Measurements from ENCODE around the gene CD2BP2. TPM values are rescaled to one million over a fixed set of nuclear protein-coding genes. Genes with fewer than 3 reads are reported as not detected.

The CD2BP2 gene
- total and polyA plus RNA-seq, 7 experiments from 2014 or later, result 18.7 to 77.0 (median 40.8) TPM

DNA sequence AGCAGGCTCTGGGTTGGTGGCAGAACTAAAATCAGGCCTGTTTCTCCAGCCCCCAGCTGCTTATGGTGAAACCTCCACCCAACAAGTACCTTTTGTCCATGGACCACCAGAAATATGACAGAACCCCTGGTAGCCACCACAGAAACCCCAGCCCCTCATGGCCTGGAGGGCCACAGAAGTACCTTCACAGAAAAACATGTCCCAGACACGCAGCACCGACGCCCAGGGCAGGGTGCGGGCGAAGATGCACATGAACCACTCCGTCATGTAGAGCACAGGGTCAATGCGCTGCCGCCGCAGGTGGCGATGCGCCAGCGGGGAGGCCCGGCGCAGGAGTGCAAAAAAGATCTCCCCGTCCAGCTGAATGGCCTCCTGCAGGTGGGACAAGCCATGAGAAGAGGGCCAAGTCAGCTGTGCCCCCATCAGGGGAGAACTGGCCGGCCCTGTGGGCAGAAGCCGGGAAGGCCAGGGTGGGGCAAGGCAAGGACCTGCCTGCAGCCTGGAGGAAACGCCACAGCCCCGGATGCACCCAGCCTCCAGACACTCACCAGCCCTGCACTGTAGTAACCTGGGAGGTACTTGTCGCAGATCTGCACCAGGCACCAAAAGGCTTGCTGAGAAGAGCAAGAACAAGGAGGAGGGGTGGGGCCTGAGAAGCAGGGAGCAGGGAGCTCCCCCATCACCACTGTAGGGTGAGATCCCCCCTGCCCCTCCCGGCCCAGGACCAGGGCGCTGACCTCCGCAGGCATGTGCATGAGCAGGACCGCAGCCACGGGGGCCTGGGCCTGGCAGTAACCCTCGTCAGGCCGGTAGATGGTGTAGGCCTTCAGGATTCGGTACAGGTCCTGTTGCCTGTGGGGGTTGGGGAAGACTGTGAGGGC is 4.1 kb upstream of the CD2BP2 start:
- Histone ChIP-seq H3K27me3 (ENCODE audit: control insufficient read depth in 2 of 2, insufficient read depth in 2 of 2, low read length in 2 of 2) (no peaks in the 10 kb centered on the region), H3K36me3 (ENCODE audit: control insufficient read depth in 2 of 3, insufficient read depth in 3 of 3, low read length in 3 of 3) (peaks cover 0 to 47% (median 0%) of the 10 kb centered on the region in 3 experiments), H3K27ac (ENCODE audit: low read depth, low read length) (no peak overlapping the region), H3K9me3 (ENCODE audit: control insufficient read depth in 2 of 3, low read length in 3 of 3) (no peaks in the 10 kb centered on the region), H3K4me1 (ENCODE audit: control insufficient read depth in 2 of 2, insufficient read depth in 2 of 2, low read length in 2 of 2) (peaks cover 10% of the 10 kb centered on the region in 2 donors), H3K4me3 (ENCODE audit: low read length) (no peak overlapping the region)
- Mint-ChIP-seq H3K4me1 (peaks cover 10 to 25% (median 21%) of the 10 kb centered on the region in 7 donors), H3K27me3 (peaks cover 0 to 2% (median 0%) of the 10 kb centered on the region in 5 donors), H3K9me3 (no peaks in the 10 kb centered on the region), H3K36me3 (peaks cover 4 to 30% (median 12%) of the 10 kb centered on the region in 5 donors), H3K27ac (peak overlapping the region in 2 of 9 donors; percentile 43 to 54), H3K4me3 (no peak overlapping the region)
- POLR2A ChIA-PET, result interaction anchor here (0.6 to 2.2 kb wide), 4 partner anchors 11 to 26 kb away, joined by 3 to 10 read pairs (median 4); partner anchors contain the start of genes SEPTIN1 and TBC1D10B
- intact Hi-C loops (cut with micrococcal nuclease), result no loop called here
- ATAC-seq, result no peak
- CTCF ChIA-PET, result interaction anchor here (0.9 kb wide), 1 partner anchor 13 kb away, joined by 3 read pairs; no protein-coding TSS in a partner anchor
- peak in 1 of 9 donors; percentile 8 for DNase-seq

DNA sequence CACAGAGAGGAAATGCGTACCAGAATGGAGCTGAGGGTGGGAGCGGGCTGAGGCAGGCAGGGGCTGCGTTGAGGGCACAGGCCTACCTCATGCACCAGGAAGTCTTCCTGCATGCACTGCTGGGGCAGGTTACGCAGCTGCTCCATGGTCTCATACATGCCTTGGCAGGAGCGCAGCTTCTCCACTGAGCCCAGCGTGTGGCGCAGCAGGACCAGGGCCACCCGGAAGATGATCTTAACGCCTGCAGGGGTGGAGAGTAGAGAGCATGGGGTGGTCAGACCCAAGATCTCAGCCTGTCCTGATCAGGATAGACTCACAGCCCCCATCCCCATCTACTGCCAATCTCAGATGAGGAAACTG is 3.4 kb upstream of the CD2BP2 start:
- CTCF ChIA-PET, result no interaction called here
- Histone ChIP-seq H3K4me3 (ENCODE audit: low read length) (no peak overlapping the region), H3K27me3 (ENCODE audit: control insufficient read depth in 2 of 2, insufficient read depth in 2 of 2, low read length in 2 of 2) (no peaks in the 10 kb centered on the region), H3K4me1 (ENCODE audit: control insufficient read depth in 2 of 2, insufficient read depth in 2 of 2, low read length in 2 of 2) (peaks cover 16% of the 10 kb centered on the region in 2 donors), H3K27ac (ENCODE audit: low read depth, low read length) (no peak overlapping the region), H3K9me3 (ENCODE audit: control insufficient read depth in 2 of 3, low read length in 3 of 3) (no peaks in the 10 kb centered on the region), H3K36me3 (ENCODE audit: control insufficient read depth in 2 of 3, insufficient read depth in 3 of 3, low read length in 3 of 3) (peaks cover 0 to 52% (median 0%) of the 10 kb centered on the region in 3 experiments)
- intact Hi-C loops (cut with micrococcal nuclease), result no loop called here
- Mint-ChIP-seq H3K4me1 (peaks cover 10 to 31% (median 28%) of the 10 kb centered on the region in 7 donors), H3K36me3 (peaks cover 4 to 31% (median 12%) of the 10 kb centered on the region in 5 donors), H3K4me3 (no peak overlapping the region), H3K27ac (peak overlapping the region in 1 of 9 donors; percentile 54), H3K9me3 (no peaks in the 10 kb centered on the region), H3K27me3 (peaks cover 0 to 2% (median 0%) of the 10 kb centered on the region in 5 donors)
- DNase-seq (no peak), ATAC-seq (no peak)
- POLR2A ChIA-PET, result interaction anchor here (0.6 to 2.2 kb wide), 2 partner anchors 24 to 26 kb away, joined by 3 to 10 read pairs; partner anchors contain the start of gene SEPTIN1

DNA sequence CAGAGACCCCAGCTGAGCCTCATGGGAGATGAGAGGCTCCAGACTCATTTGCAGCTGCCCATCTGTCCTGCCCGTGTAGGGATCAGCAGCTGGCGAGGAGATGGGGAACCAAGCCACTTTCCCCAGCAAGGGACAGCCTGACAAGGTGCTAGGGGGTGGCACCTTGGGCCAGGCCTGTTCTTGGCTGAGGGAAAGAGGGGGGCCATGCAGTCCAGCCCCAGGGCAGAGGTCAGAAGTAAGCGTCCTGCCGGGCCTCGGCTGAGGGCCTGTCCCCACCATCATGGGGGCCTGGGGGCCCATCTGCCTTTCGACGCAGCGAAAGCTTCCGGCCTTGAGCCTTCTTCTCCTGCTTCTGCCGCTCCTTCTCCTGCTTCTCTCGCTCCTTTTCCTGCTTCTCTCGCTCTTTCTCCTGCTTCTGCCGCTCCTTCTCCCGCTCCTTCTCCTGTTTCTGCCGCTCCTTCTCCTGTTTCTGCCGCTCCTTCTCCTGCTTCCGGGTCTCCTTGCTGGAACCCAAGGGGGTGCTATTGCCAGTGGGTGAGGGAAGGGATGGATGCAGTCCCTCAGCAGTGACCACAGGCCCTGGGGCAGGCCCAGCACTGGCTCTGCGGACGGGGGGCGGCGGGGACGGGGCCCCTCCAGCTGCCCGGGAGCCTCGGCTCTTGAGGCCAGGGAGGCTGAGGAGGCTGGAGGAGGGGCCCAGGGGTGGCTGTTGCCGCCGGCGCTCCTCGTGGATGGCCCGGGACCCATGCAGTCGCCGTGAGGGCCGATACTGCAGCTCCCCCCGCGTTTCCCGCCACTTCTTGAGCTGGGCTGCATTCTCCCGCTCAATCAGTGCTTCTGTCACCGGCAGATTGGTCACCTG is 2.8 kb upstream of the CD2BP2 start:
- ATAC-seq (no peak), DNase-seq (peak in 1 of 9 donors; percentile 2)
- peaks cover 0 to 2% (median 0%) of the 10 kb centered on the region in 5 donors for H3K27me3 Mint-ChIP-seq
- Histone ChIP-seq H3K4me3 (ENCODE audit: low read length) (no peak overlapping the region), H3K27me3 (ENCODE audit: control insufficient read depth in 2 of 2, insufficient read depth in 2 of 2, low read length in 2 of 2) (no peaks in the 10 kb centered on the region), H3K9me3 (ENCODE audit: control insufficient read depth in 2 of 3, low read length in 3 of 3) (no peaks in the 10 kb centered on the region), H3K36me3 (ENCODE audit: control insufficient read depth in 2 of 3, insufficient read depth in 3 of 3, low read length in 3 of 3) (peaks cover 0 to 54% (median 3%) of the 10 kb centered on the region in 3 experiments), H3K27ac (ENCODE audit: low read depth, low read length) (no peak overlapping the region), H3K4me1 (ENCODE audit: control insufficient read depth in 2 of 2, insufficient read depth in 2 of 2, low read length in 2 of 2) (peaks cover 16 to 18% of the 10 kb centered on the region in 2 donors)
- ChIA-PET CTCF (no interaction called here), POLR2A (interaction anchor here (1.0 to 4.9 kb wide), 4 partner anchors 11 to 24 kb away, joined by 4 to 22 read pairs (median 8); partner anchors contain the start of genes SEPTIN1 and TBC1D10B)
- intact Hi-C loops (cut with micrococcal nuclease), result no loop called here
- peaks cover 10 to 36% (median 27%) of the 10 kb centered on the region in 7 donors for H3K4me1 Mint-ChIP-seq
- no peak overlapping the region for H3K4me3 Mint-ChIP-seq
- H3K9me3 Mint-ChIP-seq, result no peaks in the 10 kb centered on the region
- H3K36me3 Mint-ChIP-seq, result peaks cover 4 to 30% (median 6%) of the 10 kb centered on the region in 5 donors
- H3K27ac Mint-ChIP-seq, result peak overlapping the region in 3 of 9 donors; percentile 61 to 98 (median 70)

DNA sequence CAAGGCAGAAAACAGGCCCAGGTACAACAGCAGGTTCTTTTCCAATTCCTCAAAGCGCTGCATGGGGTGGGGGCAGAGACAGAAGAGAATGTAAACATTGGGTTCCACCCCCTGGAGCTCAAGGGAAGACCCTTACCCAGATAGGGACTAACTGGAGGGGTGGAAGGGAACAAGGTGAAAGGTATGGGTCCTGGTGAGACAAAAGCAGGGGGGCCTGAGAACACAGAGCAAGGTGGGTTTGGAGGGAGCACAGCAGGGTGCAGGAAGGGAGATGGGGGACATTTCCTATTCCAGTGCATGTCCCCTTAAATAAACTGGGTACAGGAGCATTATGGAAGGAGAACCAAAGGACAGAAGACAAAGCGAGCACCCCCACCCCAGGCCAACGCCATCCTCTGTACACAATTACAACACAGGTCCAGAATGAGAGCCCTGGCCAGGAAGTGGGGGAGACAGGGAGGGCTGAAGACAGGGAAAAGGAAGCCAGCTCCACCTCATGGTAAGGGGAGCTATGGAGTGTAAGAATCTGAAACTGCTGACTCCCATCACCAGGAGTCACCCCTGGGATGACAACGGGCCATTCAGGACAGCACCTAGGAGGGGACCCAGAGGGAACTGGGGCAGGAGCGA is 2.1 kb upstream of the CD2BP2 start:
- Mint-ChIP-seq H3K36me3 (peaks cover under 1 to 28% (median 4%) of the 10 kb centered on the region in 5 donors), H3K9me3 (no peaks in the 10 kb centered on the region), H3K4me1 (peaks cover 10 to 39% (median 25%) of the 10 kb centered on the region in 7 donors), H3K27me3 (peaks cover 0 to 2% (median 0%) of the 10 kb centered on the region in 5 donors), H3K4me3 (no peak overlapping the region), H3K27ac (peak overlapping the region in 7 of 9 donors; percentile 32 to 98 (median 80))
- H3K27ac ChIP-seq (ENCODE audit: low read depth, low read length), result no peak overlapping the region
- no peak for ATAC-seq
- DNase-seq, result peak in 1 of 9 donors; percentile 4
- no peaks in the 10 kb centered on the region for H3K27me3 ChIP-seq (ENCODE audit: control insufficient read depth in 2 of 2, insufficient read depth in 2 of 2, low read length in 2 of 2)
- ChIA-PET POLR2A (interaction anchor here (0.5 to 4.9 kb wide), 6 partner anchors 12 to 771 kb away, joined by 3 to 22 read pairs (median 4); partner anchors contain the start of genes SEPTIN1, TBC1D10B and ZNF771), CTCF (no interaction called here)
- no peak overlapping the region for H3K4me3 ChIP-seq (ENCODE audit: low read length)
- H3K36me3 ChIP-seq (ENCODE audit: control insufficient read depth in 2 of 3, insufficient read depth in 3 of 3, low read length in 3 of 3), result peaks cover 0 to 57% (median 10%) of the 10 kb centered on the region in 3 experiments
- no peaks in the 10 kb centered on the region for H3K9me3 ChIP-seq (ENCODE audit: control insufficient read depth in 2 of 3, low read length in 3 of 3)
- H3K4me1 ChIP-seq (ENCODE audit: control insufficient read depth in 2 of 2, insufficient read depth in 2 of 2, low read length in 2 of 2), result peaks cover 16 to 18% of the 10 kb centered on the region in 2 donors
- intact Hi-C loops (cut with micrococcal nuclease), result no loop called here

DNA sequence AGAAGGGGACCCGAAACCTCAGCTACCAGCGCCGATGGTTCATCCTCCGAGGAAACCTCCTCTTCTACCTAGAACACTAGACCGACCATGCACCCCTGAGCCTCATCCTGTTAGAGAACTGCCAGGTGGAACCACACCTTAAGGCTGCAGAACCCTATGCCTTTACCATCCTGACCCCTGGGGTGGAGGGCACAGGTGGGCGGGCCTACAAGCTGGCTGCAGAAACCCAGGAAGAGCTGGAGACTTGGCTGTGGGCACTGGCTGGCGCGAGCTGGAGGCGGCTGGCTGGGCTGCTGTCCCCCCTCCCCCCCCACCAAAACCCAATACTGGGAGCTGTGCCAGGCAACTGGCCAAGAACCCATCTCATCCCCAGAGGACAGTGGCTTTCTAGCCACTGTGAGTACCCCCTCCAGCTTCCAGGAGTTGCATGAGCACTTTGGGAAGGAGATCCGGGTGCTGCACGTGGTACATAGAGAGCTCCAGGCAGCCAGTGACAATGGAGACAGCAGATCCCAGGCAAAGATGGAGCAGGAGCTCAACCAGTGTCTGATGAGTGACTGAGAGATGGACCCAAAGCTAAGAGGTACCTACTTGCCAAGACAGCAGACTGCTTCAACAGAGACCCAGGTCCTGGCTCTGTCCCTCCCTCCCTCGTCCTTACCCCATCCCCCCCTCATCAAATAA is 1.4 kb upstream of the CD2BP2 start:
- peak overlapping the region; percentile 90 to 100 (median 96) for H3K4me3 Mint-ChIP-seq
- DNase-seq (peak in 3 of 9 donors; percentile 10 to 21 (median 12)), ATAC-seq (no peak)
- H3K4me1 Mint-ChIP-seq, result peaks cover 10 to 39% (median 27%) of the 10 kb centered on the region in 7 donors
- intact Hi-C loops (cut with micrococcal nuclease), result no loop called here
- CTCF ChIA-PET, result no interaction called here
- H3K27me3 ChIP-seq (ENCODE audit: control insufficient read depth in 2 of 2, insufficient read depth in 2 of 2, low read length in 2 of 2), result no peaks in the 10 kb centered on the region
- POLR2A ChIA-PET, result interaction anchor here (0.5 to 4.9 kb wide), 8 partner anchors 15 to 772 kb away, joined by 3 to 22 read pairs (median 4); partner anchors contain the start of genes ALDOA, SEPTIN1, TBC1D10B and ZNF771
- H3K36me3 ChIP-seq (ENCODE audit: control insufficient read depth in 2 of 3, insufficient read depth in 3 of 3, low read length in 3 of 3), result peaks cover 0 to 61% (median 16%) of the 10 kb centered on the region in 3 experiments
- H3K27ac ChIP-seq (ENCODE audit: low read depth, low read length), result peak overlapping the region; percentile 92
- H3K4me1 ChIP-seq (ENCODE audit: control insufficient read depth in 2 of 2, insufficient read depth in 2 of 2, low read length in 2 of 2), result peaks cover 16 to 18% of the 10 kb centered on the region in 2 donors
- peak overlapping the region; percentile 71 to 99 (median 98) for H3K27ac Mint-ChIP-seq
- no peaks in the 10 kb centered on the region for H3K9me3 ChIP-seq (ENCODE audit: control insufficient read depth in 2 of 3, low read length in 3 of 3)
- H3K9me3 Mint-ChIP-seq, result no peaks in the 10 kb centered on the region
- H3K4me3 ChIP-seq (ENCODE audit: low read length), result no peak overlapping the region
- peaks cover 0 to 2% (median 0%) of the 10 kb centered on the region in 5 donors for H3K27me3 Mint-ChIP-seq
- H3K36me3 Mint-ChIP-seq, result peaks cover 0 to 29% (median 4%) of the 10 kb centered on the region in 5 donors

Data from naive thymus-derived CD4-positive, alpha-beta T cell (primary cell).